B cell (primary cell): Measurements from ENCODE around the gene ITPRIP.

Experiments used
- EZH2 ChIP-seq: IDR thresholded peaks from 2 replicates; pipeline ENCODE4 v1.6.1; 2012; ENCODE audit warnings: borderline replicate concordance, low read depth, mild to moderate bottlenecking, moderate library complexity, low read length; ENCODE audit not compliant: insufficient read depth, poor library complexity, severe bottlenecking
- TF ChIP-seq, protein P1 (sequence below): fragments of 200-600 bp; IDR thresholded peaks from one replicate; pipeline ENCODE4 v1.8.0; 2022; ENCODE audit warnings: antibody characterized with exemption, mild to moderate bottlenecking

- TF ChIP-seq, protein P1, sequence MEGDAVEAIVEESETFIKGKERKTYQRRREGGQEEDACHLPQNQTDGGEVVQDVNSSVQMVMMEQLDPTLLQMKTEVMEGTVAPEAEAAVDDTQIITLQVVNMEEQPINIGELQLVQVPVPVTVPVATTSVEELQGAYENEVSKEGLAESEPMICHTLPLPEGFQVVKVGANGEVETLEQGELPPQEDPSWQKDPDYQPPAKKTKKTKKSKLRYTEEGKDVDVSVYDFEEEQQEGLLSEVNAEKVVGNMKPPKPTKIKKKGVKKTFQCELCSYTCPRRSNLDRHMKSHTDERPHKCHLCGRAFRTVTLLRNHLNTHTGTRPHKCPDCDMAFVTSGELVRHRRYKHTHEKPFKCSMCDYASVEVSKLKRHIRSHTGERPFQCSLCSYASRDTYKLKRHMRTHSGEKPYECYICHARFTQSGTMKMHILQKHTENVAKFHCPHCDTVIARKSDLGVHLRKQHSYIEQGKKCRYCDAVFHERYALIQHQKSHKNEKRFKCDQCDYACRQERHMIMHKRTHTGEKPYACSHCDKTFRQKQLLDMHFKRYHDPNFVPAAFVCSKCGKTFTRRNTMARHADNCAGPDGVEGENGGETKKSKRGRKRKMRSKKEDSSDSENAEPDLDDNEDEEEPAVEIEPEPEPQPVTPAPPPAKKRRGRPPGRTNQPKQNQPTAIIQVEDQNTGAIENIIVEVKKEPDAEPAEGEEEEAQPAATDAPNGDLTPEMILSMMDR = no peak
- no peak for TF ChIP-seq EZH2
Observed at GRCh38 chr10:104300736-104301292, 37.5 kb downstream of the ITPRIP start.
